Measurements from ENCODE around the gene OR6Y1. TPM values are rescaled to one million over a fixed set of nuclear protein-coding genes. Genes with fewer than 3 reads are reported as not detected.

OR6Y1 gene
- total RNA-seq, 4 donors from 2014 or later: not detected

DNA sequence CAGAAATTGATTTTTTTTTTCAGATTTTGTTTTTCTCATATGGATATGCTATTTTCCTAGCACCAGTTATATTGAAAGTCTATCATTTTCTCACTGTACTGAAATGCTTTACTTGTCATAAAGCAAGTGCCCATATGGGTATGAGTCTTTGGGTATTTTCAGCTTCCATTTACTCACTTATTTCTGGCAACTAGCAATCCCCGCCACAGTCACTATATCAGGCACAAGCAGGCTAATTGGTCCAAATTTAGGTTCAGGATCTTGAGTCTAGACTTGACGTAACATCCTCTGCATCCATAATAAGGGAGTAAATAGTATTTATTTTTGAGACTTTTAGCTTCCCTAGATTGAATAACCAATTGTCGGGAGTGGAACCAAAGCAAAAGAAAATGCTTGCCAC is 23.4 kb upstream of the OR6Y1 start:
- intact Hi-C loops (cut with DNase I; ENCODE audit: low total_unique reads): no loop called here
- ATAC-seq: no peak
- TF ChIP-seq, protein P1, sequence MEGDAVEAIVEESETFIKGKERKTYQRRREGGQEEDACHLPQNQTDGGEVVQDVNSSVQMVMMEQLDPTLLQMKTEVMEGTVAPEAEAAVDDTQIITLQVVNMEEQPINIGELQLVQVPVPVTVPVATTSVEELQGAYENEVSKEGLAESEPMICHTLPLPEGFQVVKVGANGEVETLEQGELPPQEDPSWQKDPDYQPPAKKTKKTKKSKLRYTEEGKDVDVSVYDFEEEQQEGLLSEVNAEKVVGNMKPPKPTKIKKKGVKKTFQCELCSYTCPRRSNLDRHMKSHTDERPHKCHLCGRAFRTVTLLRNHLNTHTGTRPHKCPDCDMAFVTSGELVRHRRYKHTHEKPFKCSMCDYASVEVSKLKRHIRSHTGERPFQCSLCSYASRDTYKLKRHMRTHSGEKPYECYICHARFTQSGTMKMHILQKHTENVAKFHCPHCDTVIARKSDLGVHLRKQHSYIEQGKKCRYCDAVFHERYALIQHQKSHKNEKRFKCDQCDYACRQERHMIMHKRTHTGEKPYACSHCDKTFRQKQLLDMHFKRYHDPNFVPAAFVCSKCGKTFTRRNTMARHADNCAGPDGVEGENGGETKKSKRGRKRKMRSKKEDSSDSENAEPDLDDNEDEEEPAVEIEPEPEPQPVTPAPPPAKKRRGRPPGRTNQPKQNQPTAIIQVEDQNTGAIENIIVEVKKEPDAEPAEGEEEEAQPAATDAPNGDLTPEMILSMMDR (IDR thresholded peaks at IDR 0.05 in 4 of 5, conservative IDR thresholded peaks at IDR 0.05 in 1 of 5): no peak
- no peak for TF ChIP-seq POLR2A (IDR thresholded peaks at IDR 0.05)

DNA sequence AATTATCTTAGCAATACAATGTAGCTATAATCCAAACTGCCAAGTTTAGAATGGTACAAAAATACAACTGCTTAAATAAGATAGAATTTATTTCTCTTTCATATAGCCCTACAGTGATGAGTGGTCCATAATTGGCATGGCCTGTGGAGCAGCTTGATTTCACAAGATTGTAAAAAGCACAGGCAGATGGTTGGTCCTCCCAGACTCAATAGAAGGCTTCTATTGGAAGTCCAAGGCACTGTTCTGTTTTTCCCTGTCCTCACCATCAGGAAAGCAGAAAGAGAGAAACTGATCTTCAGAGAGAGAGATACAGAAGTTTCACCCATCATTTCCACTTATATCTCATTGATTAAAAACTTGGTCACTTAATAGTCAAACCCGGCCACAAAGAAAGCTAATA is 18.0 kb upstream of the OR6Y1 start:
- no peaks in the 10 kb centered on the region for H3K36me3 ChIP-seq
- TF ChIP-seq, protein P1 (IDR thresholded peaks at IDR 0.05 in 4 of 5, conservative IDR thresholded peaks at IDR 0.05 in 1 of 5): no peak
- no peak for TF ChIP-seq POLR2A (IDR thresholded peaks at IDR 0.05)
- ATAC-seq: no peak

More for the DNA sequence above, 23.4 kb upstream of the OR6Y1 start:
- Histone ChIP-seq H3K36me3 (no peaks in the 10 kb centered on the region), H3K4me3 (no peak overlapping the region), H3K9me3 (no peaks in the 10 kb centered on the region), H3K4me1 (no peaks in the 10 kb centered on the region), H3K27me3 (no peaks in the 10 kb centered on the region), H3K27ac (no peak overlapping the region)
- no peak for DNase-seq
- in situ Hi-C loops (cut with MboI; ENCODE audit: low sequenced_read_pairs in 4 of 4): no loop called here

DNA sequence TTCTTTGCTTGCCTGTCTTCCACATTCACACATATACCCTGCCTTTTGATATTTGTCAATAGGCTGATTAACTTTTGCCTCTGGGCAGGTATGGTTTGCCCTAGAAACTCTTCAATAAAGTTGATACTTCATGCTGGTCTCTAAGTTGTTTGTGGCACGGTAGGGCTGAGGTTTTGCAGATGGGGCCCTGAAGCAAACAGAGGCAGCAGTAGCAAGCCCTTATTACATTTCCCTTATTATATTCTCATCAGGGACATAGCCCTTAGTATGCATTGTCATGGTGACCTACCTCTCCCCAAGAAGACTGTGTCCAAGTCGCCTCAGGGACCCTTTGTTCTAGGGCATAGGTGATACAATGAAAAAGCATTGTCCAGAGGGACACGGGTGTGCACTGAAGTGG is 16.3 kb upstream of the OR6Y1 start, which contains the start of gene OR6P1:
TSS of gene OR6P1 (minus strand) at position 101 of the 400 bp plus-strand sequence. CDS start 6,976 bp downstream, outside the sequence.
- Histone ChIP-seq H3K4me1 (no peaks in the 10 kb centered on the region), H3K9me3 (no peaks in the 10 kb centered on the region), H3K36me3 (no peaks in the 10 kb centered on the region), H3K27me3 (no peaks in the 10 kb centered on the region), H3K27ac (no peak within 1 kb of the TSS), H3K4me3 (no peak within 1 kb of the TSS)
- TF ChIP-seq, protein P1 (IDR thresholded peaks at IDR 0.05 in 4 of 5, conservative IDR thresholded peaks at IDR 0.05 in 1 of 5): no peak
- no peak for TF ChIP-seq POLR2A (IDR thresholded peaks at IDR 0.05)
- intact Hi-C loops (cut with DNase I; ENCODE audit: low total_unique reads) (no loop called here), in situ Hi-C loops (cut with MboI; ENCODE audit: low sequenced_read_pairs in 4 of 4) (no loop called here)
- no peak for DNase-seq
- ATAC-seq: no peak

More for the DNA sequence above, 18.0 kb upstream of the OR6Y1 start:
- H3K4me3 ChIP-seq: no peak overlapping the region
- intact Hi-C loops (cut with DNase I; ENCODE audit: low total_unique reads) (no loop called here), in situ Hi-C loops (cut with MboI; ENCODE audit: low sequenced_read_pairs in 4 of 4) (no loop called here)
- H3K27ac ChIP-seq: no peak overlapping the region
- no peaks in the 10 kb centered on the region for H3K9me3 ChIP-seq
- no peaks in the 10 kb centered on the region for H3K4me1 ChIP-seq
- no peak for DNase-seq
- no peaks in the 10 kb centered on the region for H3K27me3 ChIP-seq

DNA sequence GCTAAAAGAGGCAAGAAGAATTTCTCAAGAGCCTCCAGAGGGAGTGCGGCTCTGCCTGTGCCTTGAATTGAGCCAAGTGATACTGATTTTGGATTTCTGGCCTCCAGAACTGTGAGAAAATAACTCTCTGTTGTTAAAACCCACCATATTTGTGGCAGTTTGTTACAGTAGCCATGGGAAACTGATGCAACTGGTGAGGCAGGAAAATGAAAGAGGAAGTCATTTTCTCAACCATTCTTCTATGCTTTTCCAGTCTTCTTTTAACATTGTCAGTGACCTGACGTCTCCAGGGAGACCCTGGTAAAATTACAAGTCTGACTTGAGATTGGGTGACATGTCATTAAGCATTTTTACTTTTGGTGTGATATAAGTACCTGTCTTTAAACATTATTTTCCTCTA is 10.4 kb upstream of the OR6Y1 start:
- H3K4me1 ChIP-seq: no peaks in the 10 kb centered on the region
- intact Hi-C loops (cut with DNase I; ENCODE audit: low total_unique reads): no loop called here
- H3K9me3 ChIP-seq: no peaks in the 10 kb centered on the region
- no peak for ATAC-seq
- H3K36me3 ChIP-seq: no peaks in the 10 kb centered on the region
- in situ Hi-C loops (cut with MboI; ENCODE audit: low sequenced_read_pairs in 4 of 4): no loop called here
- DNase-seq: no peak
- TF ChIP-seq POLR2A (IDR thresholded peaks at IDR 0.05): no peak
- TF ChIP-seq, protein P1 (IDR thresholded peaks at IDR 0.05 in 4 of 5, conservative IDR thresholded peaks at IDR 0.05 in 1 of 5): no peak
- no peak overlapping the region for H3K4me3 ChIP-seq
- no peaks in the 10 kb centered on the region for H3K27me3 ChIP-seq
- H3K27ac ChIP-seq: no peak overlapping the region

DNA sequence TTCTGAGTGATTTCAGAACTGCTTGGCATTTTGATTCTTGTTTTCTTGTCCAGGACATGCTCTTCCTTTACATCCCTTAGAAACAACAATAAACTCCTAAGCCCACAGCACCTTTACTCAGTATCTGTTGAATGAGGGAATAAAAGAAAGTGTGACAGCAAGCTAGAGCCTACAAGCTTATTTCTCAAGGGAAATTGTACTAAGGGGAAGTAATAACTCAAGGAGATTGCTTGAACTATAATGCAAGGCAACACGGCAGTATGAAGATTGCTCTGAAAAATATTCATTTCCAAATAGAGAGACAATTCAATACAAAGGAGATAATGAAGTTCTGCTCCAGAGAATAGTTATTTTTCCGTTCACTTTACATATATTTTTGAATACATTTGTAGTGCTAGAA is 9.6 kb upstream of the OR6Y1 start:
- H3K4me3 ChIP-seq: no peak overlapping the region
- H3K9me3 ChIP-seq: no peaks in the 10 kb centered on the region
- in situ Hi-C loops (cut with MboI; ENCODE audit: low sequenced_read_pairs in 4 of 4): no loop called here
- no peaks in the 10 kb centered on the region for H3K36me3 ChIP-seq
- ATAC-seq (no peak), DNase-seq (no peak)
- H3K27me3 ChIP-seq: no peaks in the 10 kb centered on the region
- H3K4me1 ChIP-seq: no peaks in the 10 kb centered on the region
- intact Hi-C loops (cut with DNase I; ENCODE audit: low total_unique reads): no loop called here
- no peak overlapping the region for H3K27ac ChIP-seq
- TF ChIP-seq, protein P1 (IDR thresholded peaks at IDR 0.05 in 4 of 5, conservative IDR thresholded peaks at IDR 0.05 in 1 of 5): no peak
- TF ChIP-seq POLR2A (IDR thresholded peaks at IDR 0.05): no peak

Data from gastrocnemius medialis (tissue), 4 donors.